NCI-H128 (cell line): ENCODE data around the gene PLG.
"Not testable (repeated sequence)": the region's sequence is repeated elsewhere in the genome, so short reads cannot be mapped to it uniquely, and the experiment has no call there.

Source experiments
- DNase-seq: peaks from one replicate; lab custom pipeline; 2025; ENCODE audit not compliant: unreplicated experiment; lab: John Stamatoyannopoulos, UW

The PLG gene

GRCh38 chr6:160701918-160702680 lies at the start of gene PLG:
PLG (plus strand) TSS chr6:160702244; CDS start chr6:160702305, 61 bp downstream.
- DNase-seq, result not testable (repeated sequence)

- DNase-seq, result no peak
Measured at GRCh38 chr6:160659562-160659961, 42.5 kb upstream of the PLG start.

GRCh38 chr6:160661216-160661615 lies 40.8 kb upstream of the PLG start:
- no peak for DNase-seq

- no peak for DNase-seq
Measured at GRCh38 chr6:160662429-160662828, 39.6 kb upstream of the PLG start.

- DNase-seq, result no peak
Measured at GRCh38 chr6:160662842-160663241, 39.2 kb upstream of the PLG start.

- not testable (repeated sequence) for DNase-seq
Measured at GRCh38 chr6:160664198-160664597, 37.8 kb upstream of the PLG start, which contains the start of gene LPA. LPA (minus strand) TSS chr6:160664275; CDS start chr6:160664214, 61 bp downstream.

- no peak for DNase-seq
Measured at GRCh38 chr6:160667639-160668481, 34.2 kb upstream of the PLG start.

GRCh38 chr6:160668589-160668988 lies 33.5 kb upstream of the PLG start:
- DNase-seq, result no peak

- not testable (repeated sequence) for DNase-seq
Measured at GRCh38 chr6:160676418-160676817, 25.6 kb upstream of the PLG start.

- DNase-seq, result no peak
Measured at GRCh38 chr6:160678230-160678629, 23.8 kb upstream of the PLG start.

- DNase-seq, result no peak
Measured at GRCh38 chr6:160678744-160679401, 23.2 kb upstream of the PLG start.

- no peak for DNase-seq
Measured at GRCh38 chr6:160679402-160679769, 22.7 kb upstream of the PLG start.

GRCh38 chr6:160685101-160685761 lies 16.8 kb upstream of the PLG start:
- not testable (repeated sequence) for DNase-seq

- no peak for DNase-seq
Measured at GRCh38 chr6:160685762-160686450, 16.1 kb upstream of the PLG start.

GRCh38 chr6:160690458-160690857 lies 11.6 kb upstream of the PLG start:
- DNase-seq, result no peak

GRCh38 chr6:160691617-160692016 lies 10.4 kb upstream of the PLG start:
- DNase-seq, result no peak

- no peak for DNase-seq
Measured at GRCh38 chr6:160692369-160692959, 9.6 kb upstream of the PLG start.

GRCh38 chr6:160695025-160695424 lies 7.0 kb upstream of the PLG start:
- DNase-seq, result not testable (repeated sequence)

- DNase-seq, result not testable (repeated sequence)
Measured at GRCh38 chr6:160695622-160696021, 6.4 kb upstream of the PLG start.

- not testable (repeated sequence) for DNase-seq
Measured at GRCh38 chr6:160696884-160697283, 5.2 kb upstream of the PLG start.
